GM18868 (cell line): ENCODE measurements around the gene RGP1.

Experiments used
- ATAC-seq: cut with Tn5 transposase; IDR thresholded peaks from one replicate; pipeline ENCODE4 v1.9.1; 2021; ENCODE audit warnings: mild to moderate bottlenecking, moderate library complexity; ENCODE audit not compliant: unreplicated experiment

RGP1 gene

GRCh38 chr9:35748858-35749514, at the start of gene RGP1, which contains the start of gene GBA2:
Gene RGP1 (plus strand): TSS chr9:35749287. CDS start chr9:35749756, 469 bp downstream.
Gene GBA2 (minus strand): TSS chr9:35749228. CDS start chr9:35748704, 524 bp downstream.
- peak; percentile 82 for ATAC-seq

- no peak for ATAC-seq
Measured at GRCh38 chr9:35700031-35700430, 49.1 kb upstream of the RGP1 start.

- ATAC-seq = no peak
Measured at GRCh38 chr9:35700942-35701341, 48.1 kb upstream of the RGP1 start.

- no peak for ATAC-seq
Measured at GRCh38 chr9:35702696-35703095, 46.4 kb upstream of the RGP1 start.

- no peak for ATAC-seq
Measured at GRCh38 chr9:35703906-35704672, 45.0 kb upstream of the RGP1 start.

- ATAC-seq = no peak
Measured at GRCh38 chr9:35705372-35705771, 43.7 kb upstream of the RGP1 start.

- ATAC-seq = no peak
Measured at GRCh38 chr9:35705836-35706430, 43.2 kb upstream of the RGP1 start.

GRCh38 chr9:35706951-35707350, 42.1 kb upstream of the RGP1 start:
- ATAC-seq = no peak

- ATAC-seq = no peak
Measured at GRCh38 chr9:35708146-35708545, 40.9 kb upstream of the RGP1 start.

GRCh38 chr9:35710818-35711500, 38.1 kb upstream of the RGP1 start:
- ATAC-seq = no peak

GRCh38 chr9:35711501-35712428, 37.3 kb upstream of the RGP1 start:
- ATAC-seq = no peak

- ATAC-seq = no peak
Measured at GRCh38 chr9:35712762-35713400, 36.2 kb upstream of the RGP1 start.

- ATAC-seq = no peak
Measured at GRCh38 chr9:35713578-35713977, 35.5 kb upstream of the RGP1 start.

- no peak for ATAC-seq
Measured at GRCh38 chr9:35714123-35714522, 35.0 kb upstream of the RGP1 start.

- no peak for ATAC-seq
Measured at GRCh38 chr9:35714579-35715252, 34.4 kb upstream of the RGP1 start.

- ATAC-seq = no peak
Measured at GRCh38 chr9:35716230-35716629, 32.9 kb upstream of the RGP1 start.

- ATAC-seq = no peak
Measured at GRCh38 chr9:35717132-35717870, 31.8 kb upstream of the RGP1 start.

- no peak for ATAC-seq
Measured at GRCh38 chr9:35718721-35719511, 30.2 kb upstream of the RGP1 start.
